ENCODE data around the gene EXOC6B. TPM values are rescaled to one million over a fixed set of nuclear protein-coding genes. Genes with fewer than 3 reads are reported as not detected.

EXOC6B gene
- total RNA-seq, 1 experiment from 2014 or later, result 40.1 TPM

DNA sequence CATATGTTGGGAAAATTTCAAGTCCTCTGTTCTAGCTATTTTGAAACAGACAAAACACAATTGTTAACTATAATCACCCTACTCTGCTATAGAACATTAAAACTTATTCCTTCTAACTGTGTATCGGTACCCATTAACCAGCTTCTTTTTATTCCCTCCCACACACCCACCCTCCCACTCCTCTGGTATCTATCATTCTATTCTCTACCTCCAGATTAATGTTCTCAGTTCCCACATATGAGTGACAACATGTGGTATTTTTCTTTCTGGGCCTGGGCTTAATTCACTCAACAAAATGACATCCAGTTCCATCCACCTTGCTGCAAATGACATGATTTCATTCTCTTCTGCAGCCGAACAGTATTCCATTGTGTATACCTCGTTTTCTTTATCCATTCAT is 43.3 kb downstream of the EXOC6B start:
- Histone ChIP-seq H4K8ac (replicated peaks; ENCODE audit: insufficient read length, low read depth, low read length) (no peak overlapping the region), H3K4me1 (ENCODE audit: insufficient read depth, low read length) (no peaks in the 10 kb centered on the region), H3K79me2 (ENCODE audit: insufficient read depth, low read length) (peaks cover 2% of the 10 kb centered on the region; the same call in 1 of the 2 replicates), H2BK5ac (ENCODE audit: insufficient read length, low read length) (no peak overlapping the region), H2BK20ac (ENCODE audit: low read depth, low read length, poor library complexity, severe bottlenecking) (no peak overlapping the region), H3K56ac (ENCODE audit: insufficient read length, low read depth, low read length) (no peak overlapping the region), H4K20me1 (ENCODE audit: control insufficient read depth, insufficient read depth, insufficient read length) (no peaks in the 10 kb centered on the region), H3K23me2 (ENCODE audit: insufficient read length, low read depth, low read length, poor library complexity, severe bottlenecking) (no peaks in the 10 kb centered on the region), H3K9ac (ENCODE audit: extremely low read depth, insufficient read length, low read length) (no peak overlapping the region), H2AK5ac (ENCODE audit: insufficient read length, low read length) (no peak overlapping the region), H3K9me3 (ENCODE audit: control insufficient read depth, low read depth, low read length) (no peaks in the 10 kb centered on the region), H3K18ac (ENCODE audit: insufficient read length, low read depth, low read length) (no peak overlapping the region), H3K14ac (ENCODE audit: insufficient read depth, low read length) (no peak overlapping the region), H3K79me1 (ENCODE audit: insufficient read depth, low read depth, low read length, poor library complexity, severe bottlenecking) (no peaks in the 10 kb centered on the region), H3K4me2 (ENCODE audit: insufficient read depth, insufficient read length, low read length) (no peak overlapping the region), H3T11ph (ENCODE audit: low read length) (no peak overlapping the region), H3K23ac (ENCODE audit: insufficient read length, low read depth, low read length) (no peak overlapping the region), H3K27me3 (ENCODE audit: insufficient read depth, low read length) (no peaks in the 10 kb centered on the region), H2BK12ac (ENCODE audit: insufficient read length, low read depth, low read length) (no peak overlapping the region), H2BK15ac (ENCODE audit: low read depth, low read length) (no peak overlapping the region), H3K27ac (ENCODE audit: insufficient read length, low read depth, low read length) (no peak overlapping the region), H2BK120ac (ENCODE audit: low read depth, low read length, poor library complexity, severe bottlenecking) (no peak overlapping the region), H2AFZ (ENCODE audit: low read length) (no peak overlapping the region), H4K91ac (ENCODE audit: insufficient read length, low read depth, low read length) (no peak overlapping the region), H4K5ac (ENCODE audit: insufficient read length, low read depth, low read length) (no peak overlapping the region), H3K4ac (ENCODE audit: low read depth, low read length) (no peak overlapping the region)
- Mint-ChIP-seq H3K27ac (no peak overlapping the region), H3K9me3 (peaks cover 10 to 13% of the 10 kb centered on the region in 2 experiments), H3K36me3 (ENCODE audit: insufficient read depth in 1 of 3, low read depth in 3 of 3) (peaks cover 21 to 37% (median 29%) of the 10 kb centered on the region in 3 experiments), H3K4me3 (no peak overlapping the region), H3K27me3 (ENCODE audit: low read depth) (no peaks in the 10 kb centered on the region), H3K4me1 (peaks cover 8 to 9% of the 10 kb centered on the region in 2 experiments)
- TF ChIP-seq, protein P1, sequence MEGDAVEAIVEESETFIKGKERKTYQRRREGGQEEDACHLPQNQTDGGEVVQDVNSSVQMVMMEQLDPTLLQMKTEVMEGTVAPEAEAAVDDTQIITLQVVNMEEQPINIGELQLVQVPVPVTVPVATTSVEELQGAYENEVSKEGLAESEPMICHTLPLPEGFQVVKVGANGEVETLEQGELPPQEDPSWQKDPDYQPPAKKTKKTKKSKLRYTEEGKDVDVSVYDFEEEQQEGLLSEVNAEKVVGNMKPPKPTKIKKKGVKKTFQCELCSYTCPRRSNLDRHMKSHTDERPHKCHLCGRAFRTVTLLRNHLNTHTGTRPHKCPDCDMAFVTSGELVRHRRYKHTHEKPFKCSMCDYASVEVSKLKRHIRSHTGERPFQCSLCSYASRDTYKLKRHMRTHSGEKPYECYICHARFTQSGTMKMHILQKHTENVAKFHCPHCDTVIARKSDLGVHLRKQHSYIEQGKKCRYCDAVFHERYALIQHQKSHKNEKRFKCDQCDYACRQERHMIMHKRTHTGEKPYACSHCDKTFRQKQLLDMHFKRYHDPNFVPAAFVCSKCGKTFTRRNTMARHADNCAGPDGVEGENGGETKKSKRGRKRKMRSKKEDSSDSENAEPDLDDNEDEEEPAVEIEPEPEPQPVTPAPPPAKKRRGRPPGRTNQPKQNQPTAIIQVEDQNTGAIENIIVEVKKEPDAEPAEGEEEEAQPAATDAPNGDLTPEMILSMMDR (conservative IDR thresholded peaks at IDR 0.05), result no peak
- no peak for DNase-seq
- WGBS (ENCODE audit: extremely low coverage, insufficient read length, low lambda C conversion rate), result no CpG with 5 or more reads among the region's 3 CpGs
